Smooth muscle cell (in vitro differentiated cells): ENCODE results near the gene CPT1B. TPM values are rescaled to one million over a fixed set of nuclear protein-coding genes. Genes with fewer than 3 reads are reported as not detected.

Source experiments
- DNase-seq: peaks from one replicate; lab custom pipeline; 2025; ENCODE audit not compliant: unreplicated experiment; lab: John Stamatoyannopoulos, UW
- H2AFZ ChIP-seq: fragments of 200-600 bp; sonication (generic); 2 replicates; pipeline ENCODE4 v1.6.0; 2016; ENCODE audit warnings: antibody characterized with exemption, low read depth, mild to moderate bottlenecking
- H3F3A ChIP-seq: fragments of 200-600 bp; sonication (generic); 2 replicates; pipeline ENCODE4 v1.6.0; 2017; ENCODE audit warnings: antibody characterized with exemption, low read depth
- H3K27ac ChIP-seq: fragments of 200-600 bp; sonication (generic); 2 replicates; pipeline ENCODE4 v1.5.1; 2016; ENCODE audit warnings: low read depth, mild to moderate bottlenecking
- H3K27me3 ChIP-seq: fragments of 200-600 bp; sonication (generic); 2 replicates; pipeline ENCODE4 v1.6.1; 2016; ENCODE audit warnings: low read depth, mild to moderate bottlenecking
- H3K36me3 ChIP-seq: fragments of 200-600 bp; sonication (generic); 2 replicates; pipeline ENCODE4 v1.5.1; 2016; ENCODE audit warnings: low read depth
- H3K4me1 ChIP-seq: fragments of 200-600 bp; sonication (generic); 2 replicates; pipeline ENCODE4 v1.5.1; 2016; ENCODE audit warnings: low read depth
- H3K4me2 ChIP-seq: fragments of 200-600 bp; sonication (generic); 2 replicates; pipeline ENCODE4 v1.6.0; 2016; ENCODE audit warnings: mild to moderate bottlenecking
- H3K4me3 ChIP-seq: fragments of 200-600 bp; sonication (generic); 2 replicates; pipeline ENCODE4 v1.5.1; 2016; ENCODE audit warnings: mild to moderate bottlenecking
- H3K79me2 ChIP-seq: fragments of 200-600 bp; sonication (generic); 2 replicates; pipeline ENCODE4 v1.6.0; 2016; ENCODE audit warnings: low read depth, mild to moderate bottlenecking
- H3K9ac ChIP-seq: fragments of 200-600 bp; sonication (generic); 2 replicates; pipeline ENCODE4 v1.6.0; 2016; ENCODE audit warnings: low read depth
- H3K9me3 ChIP-seq: fragments of 200-600 bp; sonication (generic); replicated peaks from 2 replicates; pipeline ENCODE4 v1.5.1; 2016; ENCODE audit warnings: low read depth
- H4K20me1 ChIP-seq: fragments of 200-600 bp; sonication (generic); 2 replicates; pipeline ENCODE4 v1.6.0; 2016; ENCODE audit warnings: low read depth
- WGBS: methylation state at CpG from one replicate; pipeline ENCODE4 v1.1.7; 2016; ENCODE audit warnings: low lambda C conversion rate; 5-methylcytosine and 5-hydroxymethylcytosine counted together
- polyA plus RNA-seq: library from polyadenylated mRNA; unstranded; fragments of >200 nt; fragmentation: Nextera tagmentation; extraction: Ambion mirVana; gene quantifications from 2 replicates; pipeline ENCODE4 v1.2.1, GENCODE V29; 2016
- total RNA-seq: library from RNA; depleted of rRNA; stranded (reverse); fragments of >200 nt; gene quantifications from 2 replicates; pipeline ENCODE4 v1.2.3, GENCODE V29; 2014
- TF ChIP-seq, protein P1 (sequence below): fragments of 200-600 bp; sonication (generic); IDR thresholded peaks from 2 replicates; pipeline ENCODE4 v1.5.1; 2017; ENCODE audit warnings: borderline replicate concordance, mild to moderate bottlenecking, antibody characterized with exemption; ENCODE audit not compliant: insufficient read depth, poor library complexity, severe bottlenecking

Gene CPT1B
- total and polyA plus RNA-seq, 2 experiments from 2014 or later, result 19.3 to 20.7 TPM

DNA sequence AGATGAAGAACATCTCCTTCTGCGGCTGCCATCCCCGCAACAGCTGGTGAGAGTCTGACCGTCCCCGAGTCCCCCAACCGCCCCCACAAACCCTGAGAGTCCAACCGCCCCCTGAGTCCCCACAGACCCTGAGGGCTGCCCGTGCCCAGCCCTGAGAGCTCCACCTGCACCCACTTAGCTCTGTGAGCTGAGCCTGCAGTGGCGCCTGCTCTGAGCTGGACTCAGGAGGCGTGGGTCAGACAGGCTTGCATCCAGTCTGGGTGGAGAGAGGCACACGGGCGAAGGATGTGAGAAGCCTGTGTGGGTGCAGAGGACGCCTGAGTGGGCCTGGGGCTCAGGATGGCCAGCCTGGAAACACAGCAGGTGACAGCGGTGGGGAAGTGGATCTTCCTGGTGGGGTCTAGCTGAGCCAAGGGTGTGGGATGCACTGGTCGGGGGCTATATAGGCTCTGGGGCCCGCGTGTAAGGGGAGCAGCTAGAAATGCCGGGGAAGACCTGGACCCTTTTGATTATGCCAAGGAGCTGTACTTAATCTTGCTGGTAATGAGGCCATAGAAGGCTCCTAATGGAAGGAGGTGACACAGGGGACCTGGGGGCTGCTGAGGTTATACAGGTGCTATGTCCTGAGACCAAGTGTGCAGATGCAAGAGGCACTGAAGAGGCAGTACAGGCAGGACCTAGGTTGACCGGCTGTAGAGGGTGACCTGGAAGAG is 28.9 kb upstream of the CPT1B start:
- Histone ChIP-seq H3K79me2 (no peaks in the 10 kb centered on the region), H3K27me3 (peaks cover 50% of the 10 kb centered on the region), H3K4me2 (no peak overlapping the region), H3K9me3 (no peaks in the 10 kb centered on the region), H3K36me3 (no peaks in the 10 kb centered on the region), H2AFZ (no peak overlapping the region), H4K20me1 (no peaks in the 10 kb centered on the region), H3K9ac (no peak overlapping the region), H3K4me3 (no peak overlapping the region), H3K27ac (no peak overlapping the region), H3K4me1 (no peaks in the 10 kb centered on the region), H3F3A (no peaks in the 10 kb centered on the region)
- TF ChIP-seq, protein P1, sequence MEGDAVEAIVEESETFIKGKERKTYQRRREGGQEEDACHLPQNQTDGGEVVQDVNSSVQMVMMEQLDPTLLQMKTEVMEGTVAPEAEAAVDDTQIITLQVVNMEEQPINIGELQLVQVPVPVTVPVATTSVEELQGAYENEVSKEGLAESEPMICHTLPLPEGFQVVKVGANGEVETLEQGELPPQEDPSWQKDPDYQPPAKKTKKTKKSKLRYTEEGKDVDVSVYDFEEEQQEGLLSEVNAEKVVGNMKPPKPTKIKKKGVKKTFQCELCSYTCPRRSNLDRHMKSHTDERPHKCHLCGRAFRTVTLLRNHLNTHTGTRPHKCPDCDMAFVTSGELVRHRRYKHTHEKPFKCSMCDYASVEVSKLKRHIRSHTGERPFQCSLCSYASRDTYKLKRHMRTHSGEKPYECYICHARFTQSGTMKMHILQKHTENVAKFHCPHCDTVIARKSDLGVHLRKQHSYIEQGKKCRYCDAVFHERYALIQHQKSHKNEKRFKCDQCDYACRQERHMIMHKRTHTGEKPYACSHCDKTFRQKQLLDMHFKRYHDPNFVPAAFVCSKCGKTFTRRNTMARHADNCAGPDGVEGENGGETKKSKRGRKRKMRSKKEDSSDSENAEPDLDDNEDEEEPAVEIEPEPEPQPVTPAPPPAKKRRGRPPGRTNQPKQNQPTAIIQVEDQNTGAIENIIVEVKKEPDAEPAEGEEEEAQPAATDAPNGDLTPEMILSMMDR, result no peak
- DNase-seq, result no peak
- WGBS, result 79% methylated on average over 17 of the region's 18 CpGs

DNA sequence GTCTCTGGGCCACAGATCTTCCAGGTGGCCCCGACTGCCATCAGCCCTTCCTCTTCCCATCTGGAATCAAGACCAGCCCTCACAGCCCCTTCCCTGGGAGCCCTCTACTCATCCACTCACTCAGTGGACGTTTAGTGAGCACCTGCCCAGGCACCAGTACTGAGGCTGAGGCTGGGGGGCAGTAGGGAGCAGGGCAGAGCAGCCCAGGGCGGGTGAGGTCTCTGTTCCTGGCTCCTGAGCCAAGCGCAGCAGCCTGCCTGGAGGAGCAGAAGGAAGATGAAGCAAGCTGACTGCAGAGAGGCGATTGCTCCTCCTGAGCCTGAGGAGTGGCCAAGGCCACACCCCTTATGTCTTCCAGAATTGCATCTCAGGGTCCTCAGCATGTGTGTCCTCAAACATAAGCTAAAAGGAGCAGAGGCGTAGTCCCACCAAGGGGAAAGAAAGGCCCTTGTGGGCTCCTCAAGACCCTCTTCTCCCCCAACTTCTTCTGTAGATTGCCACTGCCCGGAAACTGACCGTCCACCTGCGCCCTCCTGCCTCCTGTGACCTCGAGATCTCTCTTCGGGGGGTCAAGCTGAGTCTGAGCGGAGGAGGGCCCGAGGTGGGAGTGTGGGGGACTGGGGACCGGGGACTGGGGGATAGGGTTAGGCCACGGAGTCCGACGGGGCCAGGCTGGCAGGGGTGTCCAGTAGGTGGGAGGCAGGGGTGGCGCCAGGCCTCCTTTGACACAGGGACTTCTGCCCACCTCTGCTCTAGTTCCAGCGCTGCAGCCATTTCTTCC is 28.1 kb upstream of the CPT1B start:
- TF ChIP-seq, protein P1, result no peak
- Histone ChIP-seq H3K36me3 (no peaks in the 10 kb centered on the region), H3K79me2 (no peaks in the 10 kb centered on the region), H3K4me2 (no peak overlapping the region), H3K27me3 (peaks cover 58% of the 10 kb centered on the region), H3K4me3 (no peak overlapping the region), H4K20me1 (no peaks in the 10 kb centered on the region), H3K9me3 (no peaks in the 10 kb centered on the region), H3K9ac (no peak overlapping the region), H2AFZ (no peak overlapping the region), H3F3A (no peaks in the 10 kb centered on the region), H3K27ac (no peak overlapping the region), H3K4me1 (peaks cover under 1% of the 10 kb centered on the region)
- WGBS, result 72% methylated on average over 14 of the region's 19 CpGs
- no peak for DNase-seq

DNA sequence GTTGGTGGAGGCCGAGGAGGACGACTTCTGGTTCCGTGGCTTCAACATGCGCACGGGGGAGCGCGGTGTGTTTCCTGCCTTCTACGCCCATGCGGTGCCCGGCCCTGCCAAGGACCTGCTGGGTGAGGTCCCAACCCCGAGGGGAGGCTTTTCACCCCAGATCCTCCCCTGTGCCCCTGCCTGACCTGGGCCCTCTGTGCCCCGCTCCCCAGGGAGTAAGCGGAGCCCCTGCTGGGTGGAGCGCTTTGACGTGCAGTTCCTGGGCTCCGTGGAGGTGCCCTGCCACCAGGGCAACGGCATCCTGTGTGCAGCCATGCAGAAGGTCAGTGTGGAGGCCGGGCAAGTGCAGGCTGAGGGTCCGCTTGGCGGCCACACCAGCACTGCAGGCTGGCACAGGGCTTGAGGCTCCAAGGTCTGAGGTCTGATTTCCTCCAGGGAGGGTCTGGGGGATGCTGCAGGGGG is 27.4 kb upstream of the CPT1B start:
- Histone ChIP-seq H3K4me1 (peaks cover 5% of the 10 kb centered on the region), H3K36me3 (no peaks in the 10 kb centered on the region), H3K4me2 (no peak overlapping the region), H3K9me3 (no peaks in the 10 kb centered on the region), H3F3A (no peaks in the 10 kb centered on the region), H3K27ac (no peak overlapping the region), H2AFZ (no peak overlapping the region), H3K4me3 (no peak overlapping the region), H3K9ac (no peak overlapping the region), H3K27me3 (peaks cover 63% of the 10 kb centered on the region), H3K79me2 (no peaks in the 10 kb centered on the region), H4K20me1 (no peaks in the 10 kb centered on the region)
- no peak for DNase-seq
- TF ChIP-seq, protein P1, result no peak
- WGBS, result 88% methylated on average over 20 of the region's 20 CpGs
